ENCODE data around the gene CCNB2. TPM values are rescaled to one million over a fixed set of nuclear protein-coding genes. Genes with fewer than 3 reads are reported as not detected.

The CCNB2 gene
- total and polyA plus RNA-seq, 9 of the 15 experiments (the other 6 are each of a cell fraction or from before 2014, with no cell fraction given) = 84.8 to 266 (median 124) TPM

DNA sequence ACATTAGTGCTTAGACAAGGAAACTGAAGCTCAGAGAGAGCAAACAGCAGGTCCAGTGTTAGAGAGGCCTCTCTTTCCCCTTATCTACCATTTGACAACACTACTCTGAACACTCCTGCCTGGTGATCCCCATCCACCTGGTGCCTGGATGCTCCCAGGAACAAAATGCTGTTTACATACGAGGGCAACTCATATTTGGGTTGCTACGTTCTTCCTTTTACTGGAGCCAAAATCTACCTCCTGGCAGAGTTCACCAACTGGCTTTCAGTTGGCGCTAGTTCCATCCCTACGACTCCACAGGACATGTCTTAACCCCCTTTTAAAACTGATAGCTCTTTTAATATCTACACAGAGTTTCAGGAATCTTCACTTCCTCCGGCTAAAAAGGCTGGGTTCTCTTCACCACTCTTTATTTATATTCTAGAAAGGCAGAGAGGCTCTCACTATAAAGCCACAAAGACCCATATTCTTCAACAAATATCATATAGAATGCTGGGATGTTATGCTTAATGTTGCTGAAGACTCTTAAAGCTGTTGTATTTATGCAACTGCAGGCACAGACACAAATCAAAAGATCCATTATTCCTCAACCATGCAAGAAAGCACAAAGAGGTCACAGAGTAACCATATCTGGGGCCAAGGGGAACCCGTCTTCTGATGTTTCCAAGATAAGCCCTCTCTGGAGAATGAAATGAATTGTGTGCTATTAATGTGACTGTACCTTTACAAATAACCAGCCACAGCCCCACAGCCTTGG, 47.9 kb downstream of the CCNB2 start:
- TF ChIP-seq ZFP36 (IDR thresholded peaks at IDR 0.05; ENCODE audit: low read depth, low read length, partially characterized antibody) = no peak
- no peak for TF ChIP-seq MAZ (CRISPR knock-in tag; conservative IDR thresholded peaks at IDR 0.05 in 1 of 2, IDR thresholded peaks at IDR 0.05 in 1 of 2)
- TF ChIP-seq ZNF830 (CRISPR knock-in tag; IDR thresholded peaks at IDR 0.05) = no peak
- no peak for TF ChIP-seq ZFX (CRISPR knock-in tag; IDR thresholded peaks at IDR 0.05)
- TF ChIP-seq ZNF217 (CRISPR knock-in tag; IDR thresholded peaks at IDR 0.05) = no peak
- no peak for TF ChIP-seq ZNF3 (CRISPR knock-in tag; IDR thresholded peaks at IDR 0.05)
- no peak for TF ChIP-seq ZBTB17 (CRISPR knock-in tag; IDR thresholded peaks at IDR 0.05)
- no peak for TF ChIP-seq ZBED1 (IDR thresholded peaks at IDR 0.05)
- TF ChIP-seq ZNF24 (IDR thresholded peaks at IDR 0.05) = no peak
- TF ChIP-seq, protein P1, sequence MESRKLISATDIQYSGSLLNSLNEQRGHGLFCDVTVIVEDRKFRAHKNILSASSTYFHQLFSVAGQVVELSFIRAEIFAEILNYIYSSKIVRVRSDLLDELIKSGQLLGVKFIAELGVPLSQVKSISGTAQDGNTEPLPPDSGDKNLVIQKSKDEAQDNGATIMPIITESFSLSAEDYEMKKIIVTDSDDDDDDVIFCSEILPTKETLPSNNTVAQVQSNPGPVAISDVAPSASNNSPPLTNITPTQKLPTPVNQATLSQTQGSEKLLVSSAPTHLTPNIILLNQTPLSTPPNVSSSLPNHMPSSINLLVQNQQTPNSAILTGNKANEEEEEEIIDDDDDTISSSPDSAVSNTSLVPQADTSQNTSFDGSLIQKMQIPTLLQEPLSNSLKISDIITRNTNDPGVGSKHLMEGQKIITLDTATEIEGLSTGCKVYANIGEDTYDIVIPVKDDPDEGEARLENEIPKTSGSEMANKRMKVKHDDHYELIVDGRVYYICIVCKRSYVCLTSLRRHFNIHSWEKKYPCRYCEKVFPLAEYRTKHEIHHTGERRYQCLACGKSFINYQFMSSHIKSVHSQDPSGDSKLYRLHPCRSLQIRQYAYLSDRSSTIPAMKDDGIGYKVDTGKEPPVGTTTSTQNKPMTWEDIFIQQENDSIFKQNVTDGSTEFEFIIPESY (CRISPR knock-in tag; IDR thresholded peaks at IDR 0.05) = no peak
- TF ChIP-seq COPS2 (conservative IDR thresholded peaks at IDR 0.05) = no peak
- H3K27ac ChIP-seq (ENCODE audit: extremely low read depth, low read depth, low read length) = no peak overlapping the region

More for the DNA sequence above, 47.9 kb downstream of the CCNB2 start:
- FAIRE-seq (no peak), ATAC-seq (no peak), DNase-seq (ENCODE audit: extremely low read depth in 1 of 4, low spot score in 3 of 4) (no peak)
- Histone ChIP-seq H3K9me1 (ENCODE audit: control insufficient read depth, insufficient read depth, low read length) (no peaks in the 10 kb centered on the region), H3K36me3 (ENCODE audit: control insufficient read depth, insufficient read depth, low read length) (no peaks in the 10 kb centered on the region), H3K79me2 (ENCODE audit: control insufficient read depth, insufficient read depth, low read length) (no peaks in the 10 kb centered on the region), H3K4me3 (no peak overlapping the region), H3K9me3 (replicated peaks; ENCODE audit: control insufficient read depth, insufficient read depth, low read depth, low read length) (no peaks in the 10 kb centered on the region), H3K27me3 (ENCODE audit: control insufficient read depth in 2 of 2, insufficient read depth in 2 of 2, low read length in 2 of 2) (peaks cover 32 to 36% of the 10 kb centered on the region in 2 experiments), H3K4me2 (ENCODE audit: insufficient read depth, low read length) (no peak overlapping the region), H2AFZ (ENCODE audit: low read depth, low read length) (no peak overlapping the region), H3K9ac (ENCODE audit: insufficient read depth in 1 of 2, low read depth in 2 of 2, low read length in 2 of 2) (no peak overlapping the region), H4K20me1 (replicated peaks; ENCODE audit: control insufficient read depth, insufficient read depth, low read length) (no peaks in the 10 kb centered on the region), H3K4me1 (replicated peaks in 1 of 2; ENCODE audit: control insufficient read depth in 2 of 2, insufficient read depth in 2 of 2, low read length in 2 of 2) (no peaks in the 10 kb centered on the region)
- no TSS peak for BruUV-seq (replicated peaks)
- 1% methylated on average over 6 of the region's 6 CpGs for WGBS (ENCODE audit: insufficient coverage, low coverage, missing lambda C conversion rate)
- intact Hi-C loops (cut with micrococcal nuclease) = no loop called here
- ChIA-PET CTCF (ENCODE audit: low intra/inter-chr PET ratio) (no interaction called here), POLR2A (interaction anchor here (0.6 to 0.8 kb wide), 3 partner anchors 98 to 338 kb away, joined by 3 to 4 read pairs (median 3); no protein-coding TSS in a partner anchor)
- in situ Hi-C loops (cut with MboI) = loop anchor here (5.0 to 10.0 kb wide), 2 partner anchors 339 to 928 kb away; no protein-coding TSS in a partner anchor
